Breast epithelium (tissue), 4 donors: Measurements from ENCODE around the gene LRRC15. TPM values are rescaled to one million over a fixed set of nuclear protein-coding genes. Genes with fewer than 3 reads are reported as not detected.

Source experiments
- DNase-seq, 2 donors: peaks; one replicate each; pipeline ENCODE4 v3.0.0-alpha.2; 2019; ENCODE audit warnings: low spot score in 2 of 2
- H3K27ac ChIP-seq, 2 donors: fragments of 200-600 bp; sonication (generic) in 1 of 2; one replicate each; pipeline ENCODE4 v1.5.1; 2016 to 2019; ENCODE audit warnings: mild to moderate bottlenecking in 1 of 2
- H3K27me3 ChIP-seq, 2 donors: fragments of 200-600 bp; sonication (generic) in 1 of 2; one replicate each; pipeline versions ENCODE4 v1.5.1 to v1.6.0; 2017 to 2019; ENCODE audit warnings: control low read depth in 1 of 2, mild to moderate bottlenecking in 1 of 2
- H3K36me3 ChIP-seq: fragments of 200-600 bp; one replicate; pipeline ENCODE4 v1.5.1; 2019
- H3K4me1 ChIP-seq, 2 donors: fragments of 200-600 bp; sonication (generic); one replicate each; pipeline ENCODE4 v1.5.1; 2016 to 2019; ENCODE audit warnings: control low read depth in 1 of 2
- H3K4me3 ChIP-seq, 3 donors: fragments of 200-600 bp; sonication (generic); 1 replicate in 2 of 3; 2 replicates in 1 of 3; pipeline ENCODE4 v1.5.1; 2016 to 2019; ENCODE audit warnings: mild to moderate bottlenecking in 3 of 3, moderate library complexity in 2 of 3
- H3K9me3 ChIP-seq, 2 donors: fragments of 200-600 bp; sonication (generic) in 1 of 2; one replicate each; pipeline ENCODE4 v1.5.1; 2016 to 2019; ENCODE audit warnings: control low read depth in 1 of 2
- POLR2A ChIP-seq: fragments of 450-650 bp; IDR thresholded peaks from one replicate; pipeline ENCODE4 v1.6.1; 2016; ENCODE audit warnings: antibody characterized with exemption, mild to moderate bottlenecking, moderate library complexity
- POLR2AphosphoS5 ChIP-seq, 3 donors: sonication (generic); formaldehyde crosslinking; IDR thresholded peaks; one replicate each; pipeline ENCODE4 v1.6.1; 2017; ENCODE audit warnings: antibody characterized with exemption in 3 of 3
- intact Hi-C: fragments of 100-400 bp; cut with DNase I; formaldehyde crosslinking; loops from one replicate; pipeline ENCODE4 v1.15.1; 2023; ENCODE audit warnings: low total_unique reads
- total RNA-seq, 3 donors: library from RNA; depleted of rRNA; stranded (reverse); fragments of >200 nt; gene quantifications; one replicate each; pipeline ENCODE4 v1.1.0, GENCODE V29; 2016
- TF ChIP-seq, protein P1 (sequence below), 3 donors: fragments of 450-650 bp; IDR thresholded peaks; one replicate each; pipeline ENCODE4 v1.5.1; 2016 to 2017; ENCODE audit warnings: antibody characterized with exemption in 3 of 3, mild to moderate bottlenecking in 3 of 3, moderate library complexity in 3 of 3

Gene LRRC15
- total RNA-seq, 3 donors from 2014 or later: 0.15 to 0.48 (median 0.33) TPM

DNA sequence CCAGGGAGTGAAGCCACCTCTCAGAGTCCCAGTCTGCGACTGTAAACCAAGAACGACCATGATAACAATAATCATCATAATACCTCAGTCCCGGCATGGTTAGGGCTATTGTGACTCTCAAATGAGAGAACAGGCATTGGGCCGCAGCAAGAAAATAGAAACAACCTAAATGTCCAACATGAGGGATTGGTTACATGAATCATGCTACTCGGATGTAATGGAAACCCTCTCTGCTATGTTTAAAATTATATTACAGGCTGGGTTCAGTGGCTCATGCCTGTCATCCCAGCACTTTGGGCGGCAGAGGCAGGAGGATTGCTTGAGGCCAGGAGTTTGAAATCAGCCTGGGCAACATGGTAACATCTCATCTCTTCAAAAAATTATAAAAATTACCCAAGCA lies 21.2 kb downstream of the LRRC15 start:
- no peaks in the 10 kb centered on the region for H3K27me3 ChIP-seq
- H3K27ac ChIP-seq: no peak overlapping the region
- TF ChIP-seq POLR2AphosphoS5 (IDR thresholded peaks at IDR 0.05) (no peak), POLR2A (no peak)
- TF ChIP-seq, protein P1, sequence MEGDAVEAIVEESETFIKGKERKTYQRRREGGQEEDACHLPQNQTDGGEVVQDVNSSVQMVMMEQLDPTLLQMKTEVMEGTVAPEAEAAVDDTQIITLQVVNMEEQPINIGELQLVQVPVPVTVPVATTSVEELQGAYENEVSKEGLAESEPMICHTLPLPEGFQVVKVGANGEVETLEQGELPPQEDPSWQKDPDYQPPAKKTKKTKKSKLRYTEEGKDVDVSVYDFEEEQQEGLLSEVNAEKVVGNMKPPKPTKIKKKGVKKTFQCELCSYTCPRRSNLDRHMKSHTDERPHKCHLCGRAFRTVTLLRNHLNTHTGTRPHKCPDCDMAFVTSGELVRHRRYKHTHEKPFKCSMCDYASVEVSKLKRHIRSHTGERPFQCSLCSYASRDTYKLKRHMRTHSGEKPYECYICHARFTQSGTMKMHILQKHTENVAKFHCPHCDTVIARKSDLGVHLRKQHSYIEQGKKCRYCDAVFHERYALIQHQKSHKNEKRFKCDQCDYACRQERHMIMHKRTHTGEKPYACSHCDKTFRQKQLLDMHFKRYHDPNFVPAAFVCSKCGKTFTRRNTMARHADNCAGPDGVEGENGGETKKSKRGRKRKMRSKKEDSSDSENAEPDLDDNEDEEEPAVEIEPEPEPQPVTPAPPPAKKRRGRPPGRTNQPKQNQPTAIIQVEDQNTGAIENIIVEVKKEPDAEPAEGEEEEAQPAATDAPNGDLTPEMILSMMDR (IDR thresholded peaks at IDR 0.05): no peak
- H3K9me3 ChIP-seq: no peaks in the 10 kb centered on the region
- intact Hi-C loops: no loop called here
- H3K4me1 ChIP-seq: no peaks in the 10 kb centered on the region
- DNase-seq: no peak
- H3K36me3 ChIP-seq: no peaks in the 10 kb centered on the region
- H3K4me3 ChIP-seq: no peak overlapping the region

DNA sequence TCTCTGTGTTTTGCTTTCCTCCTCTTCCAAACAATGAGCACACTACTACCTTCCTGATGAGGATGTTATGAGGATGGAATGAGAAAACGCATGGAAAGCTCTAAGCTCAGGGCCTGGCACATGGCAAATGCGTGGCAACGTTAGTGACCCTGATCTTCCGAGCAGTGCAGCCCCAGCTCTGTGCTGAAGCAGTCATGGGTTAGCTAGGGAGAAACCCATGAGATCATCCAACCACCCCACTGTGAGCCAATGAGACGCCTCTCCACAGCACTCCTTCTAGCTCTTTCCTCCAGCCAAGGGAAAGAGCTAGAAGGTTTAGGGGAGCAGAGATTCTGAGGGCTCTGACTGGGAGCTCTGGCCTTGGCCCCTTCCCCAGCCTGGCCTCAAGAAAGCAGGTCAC lies 22.9 kb downstream of the LRRC15 start:
- Histone ChIP-seq H3K4me1 (no peaks in the 10 kb centered on the region), H3K27me3 (no peaks in the 10 kb centered on the region), H3K36me3 (no peaks in the 10 kb centered on the region), H3K9me3 (no peaks in the 10 kb centered on the region), H3K27ac (no peak overlapping the region), H3K4me3 (no peak overlapping the region)
- intact Hi-C loops: no loop called here
- TF ChIP-seq POLR2AphosphoS5 (IDR thresholded peaks at IDR 0.05): no peak
- TF ChIP-seq POLR2A: no peak
- TF ChIP-seq, protein P1 (IDR thresholded peaks at IDR 0.05): no peak
- DNase-seq: no peak

DNA sequence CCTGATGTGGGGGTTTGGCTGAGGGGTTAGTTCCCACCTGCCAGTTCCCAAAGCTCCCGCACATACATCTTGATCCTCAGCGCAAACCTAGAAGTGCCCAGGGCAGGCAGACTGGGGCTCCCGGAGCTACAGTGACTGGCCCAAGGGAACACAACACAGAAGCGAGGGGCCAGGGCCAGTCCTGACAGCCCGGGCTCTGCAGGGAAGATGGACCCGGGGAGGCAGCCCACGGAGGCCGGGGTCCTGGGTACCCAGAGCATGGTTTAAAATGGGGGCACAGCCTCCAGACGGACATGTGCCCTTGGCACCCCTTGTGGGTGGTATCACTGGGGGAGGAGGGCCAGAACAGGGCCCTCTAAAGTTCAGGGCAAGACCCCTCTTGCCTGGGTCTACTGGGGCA lies 23.5 kb downstream of the LRRC15 start:
- Histone ChIP-seq H3K4me3 (no peak overlapping the region), H3K36me3 (no peaks in the 10 kb centered on the region), H3K9me3 (no peaks in the 10 kb centered on the region), H3K27ac (no peak overlapping the region), H3K27me3 (no peaks in the 10 kb centered on the region), H3K4me1 (no peaks in the 10 kb centered on the region)
- intact Hi-C loops: no loop called here
- TF ChIP-seq, protein P1 (IDR thresholded peaks at IDR 0.05): no peak
- TF ChIP-seq POLR2A: no peak
- TF ChIP-seq POLR2AphosphoS5 (IDR thresholded peaks at IDR 0.05): no peak
- DNase-seq: no peak

DNA sequence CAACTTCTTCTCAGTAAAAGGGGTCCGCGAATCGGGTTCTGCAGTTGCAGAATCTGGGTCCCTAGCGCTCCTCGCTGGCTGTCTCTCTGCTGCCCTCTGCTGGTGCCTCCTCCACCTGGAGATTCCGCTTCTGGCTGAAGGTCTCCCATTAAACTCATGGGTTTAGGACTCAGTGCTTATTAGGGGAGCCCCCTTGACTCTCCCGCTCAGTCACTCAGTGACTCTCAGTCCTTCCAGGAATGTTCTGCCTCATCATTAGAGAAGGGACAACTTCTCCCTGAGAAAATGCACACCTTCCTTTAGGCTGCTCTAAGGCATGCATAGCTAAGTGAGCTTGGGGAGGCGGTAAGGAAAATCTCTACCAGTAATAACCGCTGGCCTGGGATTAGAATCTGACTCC lies 25.5 kb downstream of the LRRC15 start:
- DNase-seq: peak; percentile 44 to 74
- Histone ChIP-seq H3K4me3 (no peak overlapping the region), H3K36me3 (no peaks in the 10 kb centered on the region), H3K27me3 (no peaks in the 10 kb centered on the region), H3K4me1 (no peaks in the 10 kb centered on the region), H3K27ac (no peak overlapping the region), H3K9me3 (no peaks in the 10 kb centered on the region)
- intact Hi-C loops: no loop called here
- TF ChIP-seq, protein P1 (IDR thresholded peaks at IDR 0.05): peak; percentile 42 to 67 (median 66)
- no peak for TF ChIP-seq POLR2A

DNA sequence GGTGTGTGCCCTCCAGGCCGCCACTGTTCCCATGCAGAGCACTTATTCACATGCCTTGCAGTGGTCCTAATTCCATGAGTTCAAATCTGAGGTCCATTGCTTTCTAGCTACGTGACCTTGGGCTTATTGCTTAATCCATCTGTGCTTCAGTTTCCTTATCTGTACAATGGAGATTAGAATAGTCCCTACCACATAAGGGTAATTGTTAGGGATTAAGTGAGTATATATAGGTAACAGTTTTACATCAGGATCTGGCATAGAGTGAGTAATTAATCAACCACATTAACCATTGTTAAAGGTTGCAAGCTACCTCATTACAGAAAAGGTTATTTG lies 26.0 kb downstream of the LRRC15 start:
- no peaks in the 10 kb centered on the region for H3K36me3 ChIP-seq
- H3K27ac ChIP-seq: no peak overlapping the region
- H3K27me3 ChIP-seq: no peaks in the 10 kb centered on the region
- H3K9me3 ChIP-seq: no peaks in the 10 kb centered on the region
- no peaks in the 10 kb centered on the region for H3K4me1 ChIP-seq
- H3K4me3 ChIP-seq: no peak overlapping the region
- DNase-seq: no peak
- intact Hi-C loops: no loop called here
- TF ChIP-seq, protein P1 (IDR thresholded peaks at IDR 0.05): no peak
- TF ChIP-seq POLR2A (no peak), POLR2AphosphoS5 (IDR thresholded peaks at IDR 0.05) (no peak)
